Heart left ventricle (tissue), 13 donors: Measurements from ENCODE around the gene ARMC10.

Source experiments
- POLR2A ChIP-seq, 2 donors: fragments of 450-650 bp; IDR thresholded peaks; one replicate each; pipeline ENCODE4 v1.6.1; 2017; ENCODE audit warnings: antibody characterized with exemption in 2 of 2, mild to moderate bottlenecking in 2 of 2, moderate library complexity in 2 of 2
- TF ChIP-seq, protein P1 (sequence below), 12 donors: fragments of 200-600 bp; sonication (generic) in 4 of 12; IDR thresholded peaks; one replicate each; pipeline versions ENCODE4 v1.5.0 to v1.8.0; 2018 to 2022; ENCODE audit warnings: antibody characterized with exemption in 12 of 12, mild to moderate bottlenecking in 5 of 12
- donor health status: ischemic (EF 13 %, LVEDD 7.1; RV severe dilation, severe dysfunction).
- donor health status: DM: no; HTN: yes; CAD: no.
- donor health status: DM: no; HTN: no; CAD: no.
- donor health status: ischemic (EF 25% LVEDD 6.9; RV normal size, moderate dysfunction).
- donor health status: ischemic (EF 25% LVEDD 5.7; RV mildly dilated, moderate dysfunction).
- donor health status: ischemic (EF 35%, LVEDD 5.7; RV mildly dilated, moderate dysfunction).
- donor health status: nonischemic (EF 11% LVEDD 7.7; RV severe dilation, severe dysfunction).
- donor health status: DM: yes; HTN: yes; CAD: no.
- donor health status: PGD.
- donor health status: ischemic (EF 29% LVEDD 5.4; RV normal size, mild dysfunction).
- donor health status: nonischemic (EF 23%, LVEDD 6.1; RV moderate dilation, normal function).

- TF ChIP-seq, protein P1, sequence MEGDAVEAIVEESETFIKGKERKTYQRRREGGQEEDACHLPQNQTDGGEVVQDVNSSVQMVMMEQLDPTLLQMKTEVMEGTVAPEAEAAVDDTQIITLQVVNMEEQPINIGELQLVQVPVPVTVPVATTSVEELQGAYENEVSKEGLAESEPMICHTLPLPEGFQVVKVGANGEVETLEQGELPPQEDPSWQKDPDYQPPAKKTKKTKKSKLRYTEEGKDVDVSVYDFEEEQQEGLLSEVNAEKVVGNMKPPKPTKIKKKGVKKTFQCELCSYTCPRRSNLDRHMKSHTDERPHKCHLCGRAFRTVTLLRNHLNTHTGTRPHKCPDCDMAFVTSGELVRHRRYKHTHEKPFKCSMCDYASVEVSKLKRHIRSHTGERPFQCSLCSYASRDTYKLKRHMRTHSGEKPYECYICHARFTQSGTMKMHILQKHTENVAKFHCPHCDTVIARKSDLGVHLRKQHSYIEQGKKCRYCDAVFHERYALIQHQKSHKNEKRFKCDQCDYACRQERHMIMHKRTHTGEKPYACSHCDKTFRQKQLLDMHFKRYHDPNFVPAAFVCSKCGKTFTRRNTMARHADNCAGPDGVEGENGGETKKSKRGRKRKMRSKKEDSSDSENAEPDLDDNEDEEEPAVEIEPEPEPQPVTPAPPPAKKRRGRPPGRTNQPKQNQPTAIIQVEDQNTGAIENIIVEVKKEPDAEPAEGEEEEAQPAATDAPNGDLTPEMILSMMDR (IDR thresholded peaks at IDR 0.05), result no peak
- TF ChIP-seq POLR2A (IDR thresholded peaks at IDR 0.05), result no peak
These were observed 26.1 kb upstream of the ARMC10 start for GRCh38 chr7:103048833-103049232.
